Measurements from ENCODE around the gene SLC39A5.
A peak's percentile ranks its signal among the peaks of the same experiment; 100 is the strongest.

SLC39A5 gene

GRCh38 chr12:56216461-56216860, 13.4 kb upstream of the SLC39A5 start:
- peak in 1 of 2 experiments; percentile 14 for DNase-seq

GRCh38 chr12:56219840-56220239, 10.0 kb upstream of the SLC39A5 start:
- no peak for DNase-seq

- no peak for DNase-seq
These were observed 9.1 kb upstream of the SLC39A5 start for GRCh38 chr12:56220611-56221231.

GRCh38 chr12:56221232-56221756, 8.6 kb upstream of the SLC39A5 start:
- peak; percentile 36 to 60 for DNase-seq

GRCh38 chr12:56221757-56222530, 7.9 kb upstream of the SLC39A5 start, which contains the start of gene RNF41:
TSS of gene RNF41 (minus strand) at chr12:56221922. CDS start at chr12:56214047, 7,875 bp downstream.
- DNase-seq: peak; percentile 88 to 96

GRCh38 chr12:56222531-56222895, 7.3 kb upstream of the SLC39A5 start:
- DNase-seq: no peak

DNA sequence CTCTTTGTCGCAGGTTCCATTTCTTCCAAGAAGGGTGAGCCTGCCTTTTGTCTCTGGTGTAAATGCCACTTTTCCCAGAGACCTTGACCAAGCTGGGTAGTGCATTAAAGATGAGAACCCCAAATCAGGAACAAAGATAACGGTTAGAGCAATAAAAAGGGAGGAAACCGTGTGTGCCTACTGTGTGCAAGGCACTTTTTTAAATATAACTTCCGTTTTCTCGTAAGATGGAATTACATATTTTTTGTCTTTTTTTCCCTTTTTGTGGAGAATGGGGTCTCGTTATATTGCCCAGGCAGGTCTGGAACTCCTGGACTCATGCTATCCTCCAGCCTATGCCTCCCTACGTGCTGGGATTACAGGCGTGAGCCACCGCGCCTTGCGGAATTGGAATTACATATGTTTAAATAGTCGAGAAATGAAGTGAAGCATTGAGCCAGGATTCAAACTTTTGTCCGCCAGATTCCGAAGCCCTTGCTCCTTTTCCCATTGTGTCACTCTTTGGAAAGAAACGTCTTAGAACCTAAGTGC, 6.2 kb upstream of the SLC39A5 start:
- DNase-seq: no peak

GRCh38 chr12:56224102-56224701, 5.6 kb upstream of the SLC39A5 start, which contains the start of gene NABP2:
TSS of gene NABP2 (plus strand) at chr12:56224342. CDS start at chr12:56224857, 515 bp downstream.
- peak; percentile 91 to 98 for DNase-seq

- DNase-seq: no peak
These were observed 4.9 kb upstream of the SLC39A5 start for GRCh38 chr12:56224954-56225353.

DNA sequence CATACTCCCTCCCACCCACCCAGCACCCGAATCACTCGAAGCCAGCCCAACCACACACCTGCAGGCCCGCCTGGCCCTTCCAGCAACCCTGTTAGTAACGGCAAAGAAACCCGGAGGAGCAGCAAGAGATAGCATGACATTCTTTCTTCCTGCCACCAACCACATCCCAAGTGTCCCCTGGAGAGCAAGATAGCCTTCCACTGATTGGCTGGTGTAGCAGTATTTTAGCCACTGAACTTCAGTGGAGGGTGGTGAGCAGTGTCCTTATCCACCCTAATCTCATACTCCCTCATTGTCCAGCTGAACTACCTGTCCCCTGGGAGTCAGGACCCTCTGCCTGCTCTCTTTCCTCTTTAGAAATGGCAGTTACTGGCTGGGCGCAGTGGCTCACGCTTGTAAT, 769 bp upstream of the SLC39A5 start:
- DNase-seq: no peak

DNA sequence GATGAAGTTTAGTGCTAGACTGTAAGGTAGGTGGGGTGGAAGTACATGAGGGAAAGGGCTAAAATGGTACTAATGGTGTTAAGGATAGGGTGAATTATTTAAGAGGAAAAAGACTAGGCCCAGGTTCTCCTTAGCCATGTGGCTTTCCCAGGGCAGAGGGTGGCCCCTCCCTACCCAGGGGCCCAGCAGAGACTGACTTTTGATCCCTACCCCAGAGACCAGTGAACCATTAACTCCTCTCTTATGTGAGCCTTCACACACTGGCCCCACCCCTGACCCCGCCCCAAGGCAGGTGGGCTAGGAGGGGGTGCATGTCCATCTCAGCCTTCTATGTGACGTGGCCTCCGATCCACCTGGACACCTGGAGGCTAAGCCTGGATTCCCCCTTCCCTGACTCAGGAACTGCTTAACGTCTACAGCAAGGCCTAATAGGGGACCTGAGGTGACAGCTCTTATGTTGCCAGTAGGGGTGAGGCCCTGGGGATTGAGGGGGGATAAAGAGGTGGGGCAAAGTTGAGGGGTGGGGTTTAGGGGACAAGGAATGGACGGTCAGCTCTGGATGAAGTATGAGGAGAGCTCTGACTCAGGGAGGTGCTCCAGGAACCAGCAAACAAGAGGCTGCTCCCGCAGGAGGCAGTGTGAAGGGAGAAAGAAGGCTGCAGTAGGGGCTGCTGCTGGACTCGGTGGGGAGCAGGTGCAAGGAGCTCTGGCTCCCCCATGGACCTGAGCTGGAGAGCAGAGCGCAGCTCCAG, 757 bp downstream of the SLC39A5 start:
- no peak for DNase-seq

DNA sequence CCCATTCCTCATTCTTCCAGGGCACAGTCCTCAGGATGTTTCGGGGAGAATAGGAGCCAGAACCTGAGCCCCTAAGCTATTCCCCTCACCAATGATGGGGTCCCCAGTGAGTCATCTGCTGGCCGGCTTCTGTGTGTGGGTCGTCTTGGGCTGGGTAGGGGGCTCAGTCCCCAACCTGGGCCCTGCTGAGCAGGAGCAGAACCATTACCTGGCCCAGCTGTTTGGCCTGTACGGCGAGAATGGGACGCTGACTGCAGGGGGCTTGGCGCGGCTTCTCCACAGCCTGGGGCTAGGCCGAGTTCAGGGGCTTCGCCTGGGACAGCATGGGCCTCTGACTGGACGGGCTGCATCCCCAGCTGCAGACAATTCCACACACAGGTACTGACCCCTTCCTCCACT, 1.3 kb downstream of the SLC39A5 start:
- DNase-seq: no peak

DNA sequence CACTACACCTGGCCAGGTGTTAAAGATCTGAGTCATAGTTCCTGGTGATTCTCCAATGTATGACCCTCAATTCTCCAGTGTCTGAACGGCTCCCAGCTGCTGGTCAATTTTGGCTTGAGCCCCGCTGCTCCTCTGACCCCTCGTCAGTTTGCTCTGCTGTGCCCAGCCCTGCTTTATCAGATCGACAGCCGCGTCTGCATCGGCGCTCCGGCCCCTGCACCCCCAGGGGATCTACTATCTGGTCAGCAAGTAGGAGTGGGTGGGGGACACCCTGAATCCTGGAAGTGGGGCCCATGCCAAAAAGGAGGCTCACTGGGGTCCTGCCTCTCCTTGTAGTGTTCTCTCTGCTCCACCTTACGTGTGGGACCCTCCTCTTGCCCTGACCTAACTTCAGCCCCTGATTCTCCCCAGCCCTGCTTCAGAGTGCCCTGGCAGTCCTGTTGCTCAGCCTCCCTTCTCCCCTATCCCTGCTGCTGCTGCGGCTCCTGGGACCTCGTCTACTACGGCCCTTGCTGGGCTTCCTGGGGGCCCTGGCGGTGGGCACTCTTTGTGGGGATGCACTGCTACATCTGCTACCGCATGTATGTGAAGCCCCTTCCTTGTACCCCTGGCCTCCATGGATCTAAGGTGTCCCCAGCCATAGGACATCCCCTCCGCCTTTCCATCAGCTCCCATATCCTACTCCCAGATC, 5.0 kb downstream of the SLC39A5 start:
- no peak for DNase-seq

- no peak for DNase-seq
These were observed 6.2 kb downstream of the SLC39A5 start for GRCh38 chr12:56236091-56236490.

DNA sequence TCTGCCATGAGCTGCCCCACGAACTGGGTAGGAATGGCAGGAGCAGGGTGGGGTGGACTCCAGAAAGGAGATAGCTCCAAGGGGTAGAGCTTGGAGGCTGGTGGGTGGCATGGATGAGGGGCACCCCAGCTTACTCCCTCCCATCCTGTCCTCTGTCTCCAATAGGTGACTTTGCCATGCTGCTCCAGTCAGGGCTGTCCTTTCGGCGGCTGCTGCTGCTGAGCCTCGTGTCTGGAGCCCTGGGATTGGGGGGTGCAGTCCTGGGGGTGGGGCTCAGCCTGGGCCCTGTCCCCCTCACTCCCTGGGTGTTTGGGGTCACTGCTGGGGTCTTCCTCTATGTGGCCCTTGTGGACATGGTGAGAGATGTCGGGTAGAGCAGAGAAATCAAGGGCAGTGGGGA, 7.1 kb downstream of the SLC39A5 start:
- no peak for DNase-seq

DNA sequence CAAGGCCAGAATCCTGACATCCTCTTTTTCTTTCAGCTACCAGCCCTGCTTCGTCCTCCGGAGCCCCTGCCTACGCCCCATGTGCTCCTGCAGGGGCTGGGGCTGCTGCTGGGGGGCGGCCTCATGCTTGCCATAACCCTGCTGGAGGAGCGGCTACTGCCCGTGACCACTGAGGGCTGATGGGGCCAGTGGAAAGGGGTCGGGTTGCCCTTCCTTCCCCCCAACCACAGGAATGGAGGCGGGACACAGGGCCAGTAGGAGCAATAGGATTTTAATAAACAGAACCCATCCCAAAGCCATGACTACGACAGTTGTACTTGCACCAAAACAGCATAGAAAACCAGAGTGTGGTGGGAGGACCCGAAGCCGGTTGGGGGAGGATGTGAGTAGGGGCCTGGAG, 7.7 kb downstream of the SLC39A5 start:
- no peak for DNase-seq

GRCh38 chr12:56241424-56242303, 11.8 kb downstream of the SLC39A5 start:
- DNase-seq: no peak

DNA sequence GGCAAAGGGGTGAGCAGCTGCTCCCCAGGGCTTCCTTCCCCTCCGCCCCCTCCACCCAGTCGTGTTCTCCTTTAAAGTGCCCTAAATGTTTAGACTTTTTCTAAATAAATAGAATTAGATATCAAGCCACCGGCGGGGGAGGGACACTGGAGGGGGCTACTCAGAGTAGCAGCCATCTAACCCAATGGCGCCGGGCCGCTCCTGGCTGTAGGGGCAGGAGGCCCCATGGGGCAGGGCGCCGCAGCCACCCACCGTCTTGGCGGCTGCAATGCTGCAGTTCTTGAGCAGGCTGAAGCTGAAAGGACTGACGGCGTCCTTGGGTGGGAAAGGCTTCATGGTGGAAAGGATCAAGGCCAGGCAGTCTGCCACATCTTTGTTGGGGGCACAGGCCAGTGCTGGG, 13.1 kb downstream of the SLC39A5 start:
- DNase-seq: no peak

DNA sequence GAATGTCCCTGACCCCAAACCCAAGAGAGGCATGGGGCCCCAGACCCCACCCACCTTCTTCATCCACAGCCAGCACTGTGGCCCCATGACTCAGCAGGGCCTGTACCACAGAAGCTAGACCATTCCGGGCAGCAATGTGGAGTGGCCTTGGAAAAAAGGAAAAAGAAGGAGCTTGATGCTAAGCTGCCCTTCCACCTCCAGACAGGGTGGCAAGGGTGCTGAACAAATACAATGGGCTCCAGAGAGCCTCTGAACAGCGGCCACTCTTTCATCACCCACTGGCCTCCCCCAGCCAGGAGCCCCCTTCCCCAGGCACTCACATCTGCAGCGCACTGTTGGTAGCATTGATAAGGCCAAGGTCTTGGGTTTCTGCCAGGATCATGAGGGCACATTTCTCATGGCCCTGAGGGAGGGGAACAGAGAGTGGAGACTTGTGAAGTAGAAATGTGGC, 13.9 kb downstream of the SLC39A5 start:
- DNase-seq: no peak

DNA sequence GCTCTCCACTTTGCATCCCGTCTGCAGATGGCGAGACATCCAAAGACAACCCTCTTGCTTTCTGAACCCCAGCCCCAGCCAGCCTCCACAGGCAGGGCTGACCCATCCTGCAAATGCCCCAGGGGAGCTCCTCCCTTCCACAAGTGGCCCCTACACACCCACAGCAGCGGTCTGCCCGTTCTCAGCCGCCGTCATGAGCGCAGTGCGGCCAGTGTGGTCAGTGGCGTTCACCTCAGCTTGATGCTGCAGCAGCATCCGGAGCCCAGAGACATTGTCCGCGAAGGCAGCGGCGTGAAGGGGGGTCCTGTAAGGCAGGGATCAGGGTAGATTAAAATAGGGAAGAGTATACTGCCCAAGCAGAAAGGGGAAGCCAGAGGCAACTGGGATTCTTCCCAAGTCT, 14.6 kb downstream of the SLC39A5 start:
- DNase-seq: no peak

GRCh38 chr12:56247923-56248322, 18.1 kb downstream of the SLC39A5 start:
- no peak for DNase-seq
